SU-DHL-6 (cell line): Measurements from ENCODE around the gene IL36G.

Experiments used
- H2AFZ ChIP-seq: fragments of 200-600 bp; sonication (generic); 2 replicates; pipeline ENCODE4 v1.6.1; 2014; ENCODE audit warnings: low read depth, mild to moderate bottlenecking, moderate library complexity, mixed read lengths, antibody characterized with exemption, low read length; ENCODE audit not compliant: severe bottlenecking
- H3F3A ChIP-seq: fragments of 200-600 bp; shearing (Covaris generic); 2 replicates; pipeline ENCODE4 v1.6.0; 2016; ENCODE audit warnings: antibody characterized with exemption, mild to moderate bottlenecking; ENCODE audit not compliant: insufficient read depth
- H3K27ac ChIP-seq: fragments of 200-600 bp; sonication (generic); 2 replicates; pipeline ENCODE4 v1.5.1; 2016; ENCODE audit warnings: low read depth, mild to moderate bottlenecking, low read length, moderate library complexity, mixed read lengths
- H3K27me3 ChIP-seq: fragments of 200-600 bp; sonication (generic), shearing (Covaris generic); 2 replicates; pipeline ENCODE4 v1.6.0; 2014; ENCODE audit warnings: mild to moderate bottlenecking, low read length
- H3K36me3 ChIP-seq: fragments of 200-600 bp; sonication (generic); 2 replicates; pipeline ENCODE4 v1.6.1; 2014; ENCODE audit warnings: mild to moderate bottlenecking, low read length, mixed read lengths
- H3K4me2 ChIP-seq: fragments of 300-600, 200-600 bp; shearing (Covaris generic), sonication (generic); 2 replicates; pipeline ENCODE4 v1.6.0; 2014; ENCODE audit warnings: low read length, low read depth, mild to moderate bottlenecking; ENCODE audit not compliant: poor library complexity, severe bottlenecking
- H3K4me3 ChIP-seq: fragments of 200-600 bp; sonication (generic); 2 replicates; pipeline ENCODE4 v1.5.1; 2014; ENCODE audit warnings: antibody characterized with exemption, low read length, mild to moderate bottlenecking, mixed read lengths; ENCODE audit not compliant: insufficient read depth, poor library complexity, severe bottlenecking
- H3K79me2 ChIP-seq: fragments of 200-600 bp; sonication (generic); 2 replicates; pipeline ENCODE4 v1.6.1; 2014; ENCODE audit warnings: mild to moderate bottlenecking, low read length, moderate library complexity; ENCODE audit not compliant: insufficient read depth
- H3K9ac ChIP-seq: fragments of 200-600 bp; sonication (generic); 2 replicates; pipeline ENCODE4 v1.7.0; 2014; ENCODE audit warnings: mild to moderate bottlenecking, low read length
- H3K9me2 ChIP-seq: fragments of 200-600 bp; sonication (generic); replicated peaks from 2 replicates; pipeline ENCODE4 v1.6.1; 2014; ENCODE audit warnings: low read length; ENCODE audit not compliant: insufficient read depth
- H3K9me3 ChIP-seq: fragments of 200-600 bp; sonication (generic); 2 replicates; pipeline ENCODE4 v1.6.1; 2014; ENCODE audit warnings: low read length, mixed read lengths; ENCODE audit not compliant: insufficient read depth
- H4K20me1 ChIP-seq: fragments of 200-600 bp; sonication (generic); 2 replicates; pipeline ENCODE4 v1.6.1; 2014; ENCODE audit warnings: low read depth, mild to moderate bottlenecking, antibody characterized with exemption, low read length, moderate library complexity, mixed read lengths
- CTCF ChIP-seq: fragments of 200-600 bp; sonication (generic); IDR thresholded peaks from one replicate; pipeline ENCODE4 v1.5.1; 2017; ENCODE audit warnings: antibody characterized with exemption, mild to moderate bottlenecking, low read length, moderate library complexity; ENCODE audit not compliant: insufficient read depth, poor library complexity, severe bottlenecking
- EZH2phosphoT487 ChIP-seq: fragments of 200-600 bp; sonication (generic), shearing (Covaris generic); conservative IDR thresholded peaks from 2 replicates; pipeline ENCODE4 v1.6.1; 2018; ENCODE audit warnings: mild to moderate bottlenecking, antibody characterized with exemption, low read length, moderate library complexity, mixed read lengths

Gene IL36G

GRCh38 chr2:112994648-112995047, 16.8 kb downstream of the IL36G start:
- Histone ChIP-seq H3K4me2 (no peak overlapping the region), H3K9me2 (no peaks in the 10 kb centered on the region), H2AFZ (no peak overlapping the region), H3K4me3 (no peak overlapping the region), H3K27me3 (peaks cover 8% of the 10 kb centered on the region; the same call in 1 of the 2 replicates), H3K9me3 (peaks cover 2% of the 10 kb centered on the region; the same call in 1 of the 2 replicates), H3K36me3 (no peaks in the 10 kb centered on the region), H4K20me1 (no peaks in the 10 kb centered on the region), H3K27ac (no peak overlapping the region), H3F3A (no peaks in the 10 kb centered on the region), H3K79me2 (no peaks in the 10 kb centered on the region), H3K9ac (no peak overlapping the region)
- no peak for TF ChIP-seq CTCF
- no peak for TF ChIP-seq EZH2phosphoT487

GRCh38 chr2:112995346-112995920, 17.6 kb downstream of the IL36G start:
- no peak overlapping the region for H2AFZ ChIP-seq
- no peaks in the 10 kb centered on the region for H3K79me2 ChIP-seq
- H3K27ac ChIP-seq: no peak overlapping the region
- no peaks in the 10 kb centered on the region for H3K9me2 ChIP-seq
- TF ChIP-seq EZH2phosphoT487: no peak
- H3K4me3 ChIP-seq: no peak overlapping the region
- no peaks in the 10 kb centered on the region for H4K20me1 ChIP-seq
- H3K9me3 ChIP-seq: peaks cover 6% of the 10 kb centered on the region
- H3K4me2 ChIP-seq: no peak overlapping the region
- H3K36me3 ChIP-seq: no peaks in the 10 kb centered on the region
- no peaks in the 10 kb centered on the region for H3F3A ChIP-seq
- H3K27me3 ChIP-seq: peaks cover 8% of the 10 kb centered on the region; the same call in 1 of the 2 replicates
- H3K9ac ChIP-seq: no peak overlapping the region

- Histone ChIP-seq H3K4me3 (no peak overlapping the region), H3F3A (no peaks in the 10 kb centered on the region), H3K27ac (no peak overlapping the region), H3K9ac (no peak overlapping the region), H3K36me3 (no peaks in the 10 kb centered on the region), H4K20me1 (no peaks in the 10 kb centered on the region), H3K27me3 (peaks cover 8% of the 10 kb centered on the region; the same call in 1 of the 2 replicates), H3K9me3 (peaks cover 10% of the 10 kb centered on the region), H3K4me2 (no peak overlapping the region), H3K79me2 (no peaks in the 10 kb centered on the region), H2AFZ (no peak overlapping the region), H3K9me2 (no peaks in the 10 kb centered on the region)
- TF ChIP-seq EZH2phosphoT487: no peak
- no peak for TF ChIP-seq CTCF
These were observed 18.8 kb downstream of the IL36G start for GRCh38 chr2:112996635-112997034.

GRCh38 chr2:112997151-112997550, 19.3 kb downstream of the IL36G start:
- Histone ChIP-seq H3F3A (no peaks in the 10 kb centered on the region), H3K36me3 (no peaks in the 10 kb centered on the region), H3K9me3 (peaks cover 10% of the 10 kb centered on the region), H3K79me2 (no peaks in the 10 kb centered on the region), H3K4me2 (no peak overlapping the region), H3K9ac (no peak overlapping the region), H4K20me1 (no peaks in the 10 kb centered on the region), H2AFZ (no peak overlapping the region), H3K27me3 (peaks cover 8% of the 10 kb centered on the region; the same call in 1 of the 2 replicates), H3K9me2 (no peaks in the 10 kb centered on the region), H3K27ac (no peak overlapping the region), H3K4me3 (no peak overlapping the region)
- no peak for TF ChIP-seq CTCF
- no peak for TF ChIP-seq EZH2phosphoT487
